ENCODE data around the gene THSD4. TPM values are rescaled to one million over a fixed set of nuclear protein-coding genes. Genes with fewer than 3 reads are reported as not detected.

Gene THSD4
- total RNA-seq, 1 donor = 15.6 TPM

DNA sequence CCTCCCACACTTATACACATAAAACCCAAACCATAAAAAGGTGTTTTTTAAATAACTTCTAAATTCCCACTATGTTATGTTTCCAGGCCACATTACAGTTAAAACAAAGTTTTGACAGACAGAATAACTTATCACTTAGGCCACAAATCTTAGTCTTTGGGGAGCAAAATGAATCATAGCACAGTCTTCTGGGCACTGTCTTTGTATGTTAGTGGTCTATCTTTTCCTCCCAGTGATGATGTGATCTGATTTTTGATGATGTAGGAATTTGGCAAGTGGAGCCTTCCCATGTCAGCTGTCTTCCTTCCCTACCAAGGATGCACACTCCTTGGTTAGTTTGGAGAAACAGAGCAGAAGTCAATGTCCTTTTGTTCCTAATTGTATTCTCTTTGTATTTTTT, 67.3 kb downstream of the THSD4 start:
- H3K9me3 ChIP-seq (ENCODE audit: low read depth, low read length) = no peaks in the 10 kb centered on the region
- H3K4me2 ChIP-seq (ENCODE audit: insufficient read depth, low read length) = no peak overlapping the region
- no peak for TF ChIP-seq CTCF (IDR thresholded peaks at IDR 0.05; ENCODE audit: extremely low read depth, low read depth, low read length)
- no peak overlapping the region for H2AFZ ChIP-seq (ENCODE audit: low read length)
- H3K27ac ChIP-seq (ENCODE audit: low read depth, low read length) = no peak overlapping the region
- peak; percentile 57 for DNase-seq (ENCODE audit: insufficient read length, low spot score, missing footprints)
- no peaks in the 10 kb centered on the region for H3K79me2 ChIP-seq (ENCODE audit: insufficient read depth, low read length)
- no peaks in the 10 kb centered on the region for H4K20me1 ChIP-seq (ENCODE audit: insufficient read depth, low read length)
- H3K4me1 ChIP-seq (ENCODE audit: insufficient read depth, low read length) = no peaks in the 10 kb centered on the region
- no peak overlapping the region for H3K4me3 ChIP-seq (ENCODE audit: insufficient read depth, low read length)
- H3K27me3 ChIP-seq (ENCODE audit: insufficient read depth, low read length) = no peaks in the 10 kb centered on the region
- H3K36me3 ChIP-seq (ENCODE audit: insufficient read depth, low read length) = no peaks in the 10 kb centered on the region

DNA sequence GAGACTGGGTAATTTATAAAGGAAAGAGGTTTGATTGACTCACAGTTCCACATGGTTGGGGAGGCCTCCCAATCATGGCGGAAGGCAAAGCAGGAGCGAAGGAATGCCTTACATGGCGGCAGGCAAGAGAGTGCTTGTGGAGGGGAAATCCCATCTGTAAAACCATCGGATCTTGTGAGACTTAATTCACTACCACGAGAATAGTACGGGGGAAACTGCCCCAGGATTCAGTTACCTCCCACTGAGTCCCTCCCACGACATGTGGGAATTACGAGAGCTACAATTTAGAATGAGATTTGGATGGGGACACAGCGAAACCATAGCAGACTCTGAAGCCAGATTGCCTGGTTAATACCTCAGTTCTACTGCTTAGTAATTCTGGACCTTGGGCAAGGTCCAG, 67.8 kb downstream of the THSD4 start:
- Histone ChIP-seq H3K4me1 (ENCODE audit: insufficient read depth, low read length) (no peaks in the 10 kb centered on the region), H4K20me1 (ENCODE audit: insufficient read depth, low read length) (no peaks in the 10 kb centered on the region), H3K4me3 (ENCODE audit: insufficient read depth, low read length) (no peak overlapping the region), H2AFZ (ENCODE audit: low read length) (no peak overlapping the region), H3K79me2 (ENCODE audit: insufficient read depth, low read length) (no peaks in the 10 kb centered on the region), H3K27me3 (ENCODE audit: insufficient read depth, low read length) (no peaks in the 10 kb centered on the region), H3K4me2 (ENCODE audit: insufficient read depth, low read length) (no peak overlapping the region), H3K9me3 (ENCODE audit: low read depth, low read length) (no peaks in the 10 kb centered on the region), H3K27ac (ENCODE audit: low read depth, low read length) (no peak overlapping the region), H3K36me3 (ENCODE audit: insufficient read depth, low read length) (no peaks in the 10 kb centered on the region)
- DNase-seq (ENCODE audit: insufficient read length, low spot score, missing footprints) = no peak
- TF ChIP-seq CTCF (IDR thresholded peaks at IDR 0.05; ENCODE audit: extremely low read depth, low read depth, low read length) = no peak

- Histone ChIP-seq H3K4me3 (ENCODE audit: insufficient read depth, low read length) (no peak overlapping the region), H3K79me2 (ENCODE audit: insufficient read depth, low read length) (no peaks in the 10 kb centered on the region), H3K4me2 (ENCODE audit: insufficient read depth, low read length) (no peak overlapping the region), H2AFZ (ENCODE audit: low read length) (no peak overlapping the region), H3K27ac (ENCODE audit: low read depth, low read length) (no peak overlapping the region), H4K20me1 (ENCODE audit: insufficient read depth, low read length) (no peaks in the 10 kb centered on the region), H3K27me3 (ENCODE audit: insufficient read depth, low read length) (no peaks in the 10 kb centered on the region), H3K36me3 (ENCODE audit: insufficient read depth, low read length) (no peaks in the 10 kb centered on the region), H3K9me3 (ENCODE audit: low read depth, low read length) (no peaks in the 10 kb centered on the region), H3K4me1 (ENCODE audit: insufficient read depth, low read length) (no peaks in the 10 kb centered on the region)
- no peak for TF ChIP-seq CTCF (IDR thresholded peaks at IDR 0.05; ENCODE audit: extremely low read depth, low read depth, low read length)
- no peak for DNase-seq (ENCODE audit: insufficient read length, low spot score, missing footprints)
Measured at GRCh38 chr15:71185706-71186105, 70.4 kb downstream of the THSD4 start.

GRCh38 chr15:71186267-71186666, 71.0 kb downstream of the THSD4 start:
- Histone ChIP-seq H3K4me2 (ENCODE audit: insufficient read depth, low read length) (no peak overlapping the region), H3K79me2 (ENCODE audit: insufficient read depth, low read length) (no peaks in the 10 kb centered on the region), H2AFZ (ENCODE audit: low read length) (no peak overlapping the region), H3K27ac (ENCODE audit: low read depth, low read length) (no peak overlapping the region), H3K36me3 (ENCODE audit: insufficient read depth, low read length) (no peaks in the 10 kb centered on the region), H3K4me3 (ENCODE audit: insufficient read depth, low read length) (no peak overlapping the region), H3K27me3 (ENCODE audit: insufficient read depth, low read length) (no peaks in the 10 kb centered on the region), H3K4me1 (ENCODE audit: insufficient read depth, low read length) (no peaks in the 10 kb centered on the region), H4K20me1 (ENCODE audit: insufficient read depth, low read length) (no peaks in the 10 kb centered on the region), H3K9me3 (ENCODE audit: low read depth, low read length) (no peaks in the 10 kb centered on the region)
- no peak for TF ChIP-seq CTCF (IDR thresholded peaks at IDR 0.05; ENCODE audit: extremely low read depth, low read depth, low read length)
- no peak for DNase-seq (ENCODE audit: insufficient read length, low spot score, missing footprints)
